GM18909 (cell line): ENCODE results near the gene SPTA1.
"Not testable (repeated sequence)": the region's sequence is repeated elsewhere in the genome, so short reads cannot be mapped to it uniquely, and the experiment has no call there.

Experiments
- ATAC-seq: cut with Tn5 transposase; IDR thresholded peaks from one replicate; pipeline ENCODE4 v1.9.1; 2021; ENCODE audit warnings: mild to moderate bottlenecking; ENCODE audit not compliant: unreplicated experiment, poor library complexity

The SPTA1 gene

DNA sequence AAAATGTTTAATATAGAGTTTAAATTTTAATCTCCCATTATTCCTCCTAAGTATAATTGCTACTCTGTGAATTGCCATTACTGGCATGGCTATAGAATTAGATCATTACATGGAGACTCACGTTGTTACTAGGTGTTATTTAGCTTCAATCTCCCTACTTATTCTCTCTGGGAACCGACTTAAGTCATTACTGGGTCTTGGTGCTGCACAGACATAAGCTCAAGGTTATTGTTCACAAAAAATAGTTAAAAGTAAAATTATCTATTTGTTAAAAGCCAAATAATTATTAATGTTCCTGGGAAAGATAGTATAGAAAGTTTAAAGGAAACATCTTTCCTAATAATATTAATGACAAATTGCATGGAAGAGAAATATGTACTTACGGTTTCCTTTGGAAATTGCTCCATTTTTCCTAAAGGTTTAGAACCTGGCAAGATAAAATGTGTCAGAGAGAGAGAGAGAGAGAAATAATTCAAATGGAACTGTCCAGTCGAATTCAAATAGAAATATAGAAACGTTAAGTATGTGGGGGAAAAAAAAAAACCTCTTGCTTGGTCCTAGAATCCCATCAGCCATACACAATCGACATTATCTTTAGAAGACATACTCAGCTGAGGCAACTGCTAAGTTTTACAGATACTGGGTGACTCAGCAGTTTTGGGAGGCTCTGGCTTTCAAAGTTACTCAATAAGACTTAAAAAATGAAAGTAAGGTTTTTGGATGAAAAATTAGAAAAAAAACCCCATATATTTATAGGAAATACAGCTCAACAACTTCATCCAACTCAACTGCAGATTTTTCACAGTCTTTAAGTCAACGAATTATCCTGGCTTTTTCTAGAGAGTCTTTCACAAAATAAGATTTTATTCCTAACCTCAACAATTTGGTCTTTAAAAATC lies at the start of gene SPTA1:
TSS of gene SPTA1 (minus strand) at position 605 of the 899 bp plus-strand sequence. CDS start at position 407, 198 bp downstream.
- ATAC-seq, result no peak

DNA sequence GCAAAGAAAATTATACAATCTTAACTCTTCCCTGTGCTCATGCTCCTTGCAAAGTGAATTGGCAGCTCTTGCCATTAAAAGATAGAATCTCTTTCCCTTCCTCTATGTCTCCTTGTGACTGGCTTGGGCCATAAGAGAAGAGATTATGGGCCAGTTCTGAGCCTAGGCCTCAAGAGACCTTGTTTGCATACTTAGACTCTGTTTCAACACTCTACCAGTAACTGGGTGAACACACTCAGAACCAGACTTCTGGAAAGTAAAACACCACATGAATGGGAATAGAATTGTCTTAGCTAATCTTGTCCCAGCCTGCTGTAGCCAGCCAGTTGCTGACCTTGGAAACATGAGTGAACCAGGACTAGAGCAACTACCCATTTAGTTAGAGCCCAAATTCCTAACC lies 49.3 kb upstream of the SPTA1 start:
- ATAC-seq, result no peak

DNA sequence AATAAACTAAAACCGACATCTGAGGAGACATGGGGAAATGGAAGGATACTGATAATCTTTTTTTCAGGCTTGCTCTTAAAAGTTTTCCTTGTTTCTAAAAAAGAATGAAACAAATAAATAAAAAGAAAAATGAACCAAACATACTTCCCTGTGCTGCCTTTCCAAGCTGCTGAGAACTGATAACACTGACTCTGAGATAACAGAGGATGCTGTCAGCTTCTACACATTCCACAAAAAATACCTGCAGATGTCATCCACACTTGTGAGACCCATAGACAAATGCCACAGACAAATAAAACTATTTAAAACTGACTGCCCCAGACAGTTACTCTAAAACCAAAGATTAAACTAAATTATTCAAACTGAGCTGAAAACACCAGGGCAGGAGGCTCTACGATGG lies 46.0 kb upstream of the SPTA1 start:
- ATAC-seq, result no peak

DNA sequence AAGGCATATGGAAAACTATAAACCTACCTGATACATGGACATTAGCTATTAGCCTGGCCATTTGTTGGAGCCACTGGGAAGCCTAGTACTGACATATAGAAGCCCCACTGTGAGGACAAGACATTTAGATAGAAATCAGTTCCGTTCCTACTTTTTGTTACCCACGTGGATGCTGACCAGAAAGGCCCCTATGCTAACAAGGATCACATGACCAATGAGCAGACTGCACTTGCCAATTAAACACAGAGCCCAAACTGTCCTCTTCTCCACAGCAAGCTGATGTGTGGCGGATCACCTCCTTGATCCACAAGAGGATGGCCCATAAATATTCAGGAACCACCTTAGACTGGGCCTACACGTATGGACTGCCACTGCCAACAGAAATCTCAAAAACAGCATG lies 45.2 kb upstream of the SPTA1 start:
- no peak for ATAC-seq

DNA sequence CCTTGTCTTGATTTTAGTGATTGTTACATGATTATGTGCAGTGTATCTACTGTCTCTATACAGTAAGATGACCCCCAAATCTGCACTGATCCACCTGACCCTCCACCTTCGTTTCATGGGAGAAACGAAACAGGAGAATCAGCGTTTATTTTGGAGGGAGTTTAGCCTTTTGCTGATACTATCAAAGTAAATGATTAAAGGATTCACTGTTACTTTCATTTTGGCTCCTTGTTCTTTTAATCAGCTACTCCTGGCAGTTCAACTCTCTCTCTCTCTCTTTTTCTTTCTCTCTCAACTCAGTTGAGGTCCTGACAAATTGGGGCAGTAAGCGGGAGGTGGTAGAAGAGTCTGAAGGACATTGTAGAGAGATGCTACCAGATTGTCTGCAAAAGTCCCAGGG lies 43.9 kb upstream of the SPTA1 start:
- no peak for ATAC-seq

DNA sequence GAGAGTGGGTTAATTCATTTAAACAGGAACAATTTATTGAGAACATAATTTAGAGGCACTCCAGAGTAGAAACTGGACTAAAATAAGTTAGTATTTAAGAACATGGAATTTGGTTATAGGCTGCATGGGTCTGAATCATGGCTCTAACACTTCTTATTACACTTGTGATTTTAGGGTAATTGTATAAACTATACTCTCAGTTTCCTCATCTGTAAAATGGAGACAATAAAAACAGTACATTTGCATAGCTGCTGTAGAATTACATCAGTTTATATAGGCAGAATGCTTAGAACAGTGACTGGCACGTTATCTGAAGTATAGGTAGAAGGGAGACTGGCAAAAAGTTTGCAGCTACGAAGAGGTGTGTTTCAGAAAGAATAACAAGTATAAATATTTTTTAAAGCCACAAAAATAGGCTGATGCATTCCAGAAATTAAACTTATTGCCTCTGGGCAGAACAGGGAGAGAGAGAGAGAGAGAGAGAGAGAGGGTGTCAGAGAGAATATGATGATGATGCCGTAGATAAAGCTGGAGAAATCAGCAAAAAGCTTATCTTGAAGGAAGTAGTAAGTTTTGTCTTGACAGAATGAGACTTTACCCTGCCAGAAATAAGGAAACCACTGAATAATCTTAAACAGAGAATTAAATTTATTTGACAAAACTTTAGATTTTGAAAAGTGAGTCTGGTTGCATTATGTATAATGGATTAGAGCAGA lies 42.2 kb upstream of the SPTA1 start:
- ATAC-seq, result no peak

DNA sequence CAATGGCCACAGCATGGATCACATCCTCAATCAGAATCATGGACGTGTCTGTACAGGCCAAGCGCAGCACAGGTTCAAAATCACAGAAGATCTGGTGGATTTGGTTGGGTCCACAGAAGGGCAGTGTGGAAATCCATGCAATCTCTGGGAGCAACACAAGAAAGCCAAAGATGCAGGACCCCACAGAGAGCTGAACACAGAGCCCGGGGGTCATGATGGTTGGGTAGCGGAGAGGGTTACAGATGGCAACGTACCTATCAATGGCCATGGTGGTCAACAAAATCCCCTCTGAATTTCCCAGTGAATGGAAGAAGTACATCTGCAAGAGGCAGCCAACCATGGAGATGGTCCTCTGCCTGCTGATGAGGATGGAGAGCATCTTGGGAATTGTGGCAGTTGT lies 37.9 kb upstream of the SPTA1 start:
- no peak for ATAC-seq

DNA sequence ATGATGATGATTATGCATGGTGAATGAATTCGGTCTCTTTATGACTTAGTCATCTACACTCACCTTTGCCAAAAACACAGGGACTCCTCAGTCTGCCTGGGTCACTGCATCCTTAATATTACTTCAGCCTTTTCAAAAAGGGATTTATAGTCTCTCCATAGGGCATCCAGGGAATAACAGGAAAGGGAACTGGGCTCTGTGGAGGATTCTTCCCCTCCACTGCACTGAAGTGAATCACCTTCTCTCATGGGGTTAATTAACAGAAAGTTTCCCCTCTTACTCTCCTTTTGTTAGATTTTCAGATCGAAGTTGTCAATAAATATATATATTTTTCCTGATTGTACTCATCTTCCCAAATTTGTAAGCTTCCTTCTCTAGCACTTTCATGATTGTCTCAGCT lies 34.1 kb upstream of the SPTA1 start, which contains the start of gene OR6K3:
TSS of gene OR6K3 (minus strand) at position 101 of the 400 bp plus-strand sequence. CDS start 2,605 bp downstream, outside the sequence.
- ATAC-seq, result no peak

DNA sequence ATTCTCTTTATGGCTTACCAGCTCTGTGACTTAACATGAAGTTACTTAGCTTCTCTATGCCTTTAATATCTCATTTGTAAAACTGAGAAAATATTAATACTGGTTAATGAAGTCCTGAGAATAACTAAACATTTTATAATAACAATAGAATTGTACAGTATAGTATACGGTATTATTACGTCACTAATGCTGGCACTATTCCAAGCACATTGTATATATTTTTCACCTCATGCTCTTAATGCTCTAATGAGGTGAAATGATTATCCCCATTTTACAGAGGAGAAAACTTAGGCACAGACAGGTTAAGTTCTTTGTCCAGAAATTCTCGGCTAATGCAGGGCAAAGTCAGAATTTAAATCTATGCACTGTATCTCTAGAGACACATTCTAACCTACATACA lies 33.1 kb upstream of the SPTA1 start:
- ATAC-seq, result no peak

DNA sequence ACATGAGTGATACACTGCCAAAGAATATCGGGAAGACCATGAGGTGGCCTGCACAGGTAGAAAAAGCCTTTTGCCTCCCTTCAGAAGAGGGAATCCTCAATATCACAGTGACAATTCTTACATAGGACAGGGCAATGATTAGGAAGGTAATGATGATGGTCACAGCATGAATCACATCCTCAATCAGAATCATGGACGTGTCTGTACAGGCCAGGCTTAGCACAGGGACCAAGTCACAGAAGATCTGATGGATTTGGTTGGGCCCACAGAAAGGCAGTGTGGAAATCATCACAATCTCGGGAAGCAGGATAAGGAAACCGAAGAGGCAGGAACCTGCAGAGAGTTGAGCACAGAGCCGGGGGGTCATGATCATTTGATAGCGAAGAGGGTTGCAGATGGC lies 30.8 kb upstream of the SPTA1 start:
- ATAC-seq, result no peak

DNA sequence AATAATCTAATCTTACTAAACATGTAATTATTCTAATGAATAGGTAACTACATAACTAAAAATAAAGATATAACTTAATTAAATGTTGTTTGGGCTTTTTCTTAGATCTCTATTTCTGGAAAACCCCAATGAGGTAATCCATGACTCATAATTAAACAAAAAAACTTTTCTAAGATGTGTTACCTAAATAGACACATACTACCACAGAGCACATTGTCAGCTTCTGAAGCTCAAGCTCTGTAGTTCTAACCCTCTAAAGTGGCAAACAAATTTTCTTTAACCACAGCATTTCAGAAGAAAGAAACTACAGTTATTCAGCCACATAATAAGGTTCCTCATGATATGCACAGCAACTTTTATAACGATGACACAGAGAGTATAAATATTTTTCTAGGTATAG lies 29.8 kb upstream of the SPTA1 start:
- peak; percentile 44 for ATAC-seq

DNA sequence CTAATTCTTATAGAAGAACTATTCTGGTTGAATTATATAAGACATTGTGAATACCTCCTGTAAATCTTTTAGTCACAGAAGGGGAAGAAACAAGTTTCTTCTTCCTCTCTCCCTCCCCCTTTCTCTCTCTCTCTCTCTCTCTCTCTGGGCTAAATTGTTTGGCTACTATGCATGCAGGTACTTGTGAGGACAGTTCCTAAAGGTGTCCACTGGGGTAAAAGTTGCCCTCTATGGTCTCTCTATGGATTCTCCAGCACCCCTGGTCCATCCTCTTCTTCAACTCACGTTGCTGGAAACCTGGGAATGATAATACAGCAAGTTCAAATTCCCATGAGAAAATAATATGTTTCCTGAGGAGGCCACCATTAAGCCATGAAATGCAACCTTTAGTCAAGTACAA lies 28.2 kb upstream of the SPTA1 start:
- no peak for ATAC-seq

DNA sequence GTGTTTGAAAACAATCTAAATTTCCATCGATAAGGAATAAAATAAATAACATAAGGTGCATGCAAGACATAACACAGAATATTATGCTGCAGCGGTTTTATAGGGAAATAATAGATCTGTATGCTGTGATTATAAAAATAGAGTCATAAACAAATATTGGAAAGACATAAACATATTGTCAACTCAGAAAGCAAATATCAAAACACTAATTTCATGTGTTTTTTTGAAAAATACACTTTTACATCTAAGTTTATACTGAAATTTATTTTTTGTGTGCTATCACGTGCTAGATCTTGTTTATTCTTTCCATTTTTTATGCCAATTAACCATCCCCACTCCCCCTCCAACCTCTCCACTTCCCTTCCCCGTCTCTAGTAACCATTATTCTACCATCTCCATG lies 24.6 kb upstream of the SPTA1 start:
- no peak for ATAC-seq

DNA sequence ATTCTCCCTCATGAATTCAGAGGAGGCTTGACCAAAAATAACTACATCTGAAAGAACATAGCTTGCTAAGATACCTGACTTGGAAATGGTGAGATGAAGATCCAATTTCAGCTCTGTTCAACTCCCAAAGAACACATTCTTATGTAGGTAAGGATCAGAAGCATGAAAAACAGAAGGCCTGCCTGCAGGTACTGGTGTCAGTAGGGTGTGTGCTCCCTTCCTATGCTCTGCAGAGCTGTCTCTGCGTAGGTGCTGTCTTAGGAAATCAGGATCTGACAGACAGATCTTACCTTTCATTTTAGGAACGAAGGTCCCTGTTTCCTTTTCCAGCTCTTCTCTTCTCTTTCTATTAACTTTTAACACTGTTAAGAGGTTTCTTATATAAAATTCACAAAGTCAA lies 19.6 kb upstream of the SPTA1 start:
- no peak for ATAC-seq

DNA sequence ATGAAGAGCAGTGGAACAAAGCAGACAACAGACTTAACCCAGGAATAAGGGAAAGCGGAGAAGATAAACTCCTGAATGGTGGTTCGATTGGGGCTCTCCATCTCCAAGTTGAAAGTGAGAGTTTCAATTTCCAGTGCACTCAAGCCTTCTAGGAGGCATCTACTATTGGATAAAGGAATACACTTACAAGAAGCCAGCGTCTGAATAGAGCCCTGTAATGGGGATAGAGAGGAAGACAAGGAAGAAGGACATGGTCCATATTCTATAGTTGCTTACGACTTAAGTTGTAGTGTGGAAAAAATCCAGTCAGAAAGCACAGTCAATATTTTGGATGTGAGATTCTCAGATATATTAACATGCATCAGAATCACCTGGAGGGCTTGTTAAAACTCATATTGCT lies 14.0 kb upstream of the SPTA1 start, which contains the start of gene OR6K2:
TSS of gene OR6K2 (minus strand) at position 101 of the 400 bp plus-strand sequence. CDS start at position 101, 0 bp downstream.
- no peak for ATAC-seq

DNA sequence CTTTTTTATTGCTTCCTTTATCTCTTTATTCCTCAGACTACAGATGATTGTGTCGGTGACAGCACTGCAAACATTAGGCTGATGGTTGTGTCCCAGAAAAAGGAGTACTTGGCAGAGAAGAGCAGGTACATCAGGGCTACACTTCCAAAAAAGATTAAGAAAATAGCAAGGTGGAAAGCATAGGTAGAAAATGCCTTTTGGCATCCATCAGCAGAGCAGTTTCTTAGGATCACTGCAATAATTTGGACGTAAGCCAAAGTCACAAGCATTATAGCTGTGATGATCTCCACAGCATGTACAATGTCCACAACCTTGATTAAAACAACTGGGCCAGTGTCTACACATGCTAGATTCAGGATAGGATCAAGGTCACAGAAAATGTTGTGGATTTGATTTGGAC lies 8.1 kb upstream of the SPTA1 start:
- ATAC-seq, result no peak

DNA sequence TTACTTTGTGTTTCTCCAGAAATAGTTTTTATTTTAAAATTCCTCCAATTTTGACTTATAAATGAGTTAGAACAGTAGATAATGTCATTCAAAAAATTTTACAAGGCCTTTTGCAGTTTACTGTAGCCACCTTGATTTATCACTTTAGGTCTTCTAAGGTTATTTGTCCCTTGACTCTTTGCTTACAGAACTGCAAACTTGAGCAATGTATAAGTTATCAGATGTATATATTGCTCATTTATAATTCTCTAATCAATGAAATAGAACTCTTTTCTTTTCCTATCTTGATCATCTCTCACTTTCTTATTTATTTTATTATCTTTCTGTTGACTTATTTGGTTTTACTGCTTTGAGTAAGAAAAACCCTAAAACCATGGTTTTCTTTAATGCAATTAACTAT lies 5.8 kb upstream of the SPTA1 start:
- ATAC-seq, result no peak

DNA sequence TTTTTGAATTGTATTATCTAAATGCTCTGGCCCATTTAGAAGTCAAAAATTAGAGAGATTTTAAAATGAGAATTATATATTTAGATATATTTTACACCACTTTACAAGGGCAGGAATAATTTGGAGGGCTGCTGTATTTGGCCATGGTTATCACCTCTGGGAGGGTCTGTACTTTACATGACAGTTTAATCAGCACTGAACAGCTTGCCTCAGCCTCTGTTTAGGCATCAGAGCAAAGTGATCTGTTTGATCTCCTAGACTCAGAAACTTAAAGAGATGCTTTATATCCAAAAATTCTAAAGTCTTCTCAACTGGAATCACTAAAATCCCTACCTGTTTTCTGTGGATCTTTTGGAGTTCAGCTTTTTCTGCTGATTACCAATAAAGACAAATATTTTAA lies 5.4 kb upstream of the SPTA1 start:
- ATAC-seq, result no peak

DNA sequence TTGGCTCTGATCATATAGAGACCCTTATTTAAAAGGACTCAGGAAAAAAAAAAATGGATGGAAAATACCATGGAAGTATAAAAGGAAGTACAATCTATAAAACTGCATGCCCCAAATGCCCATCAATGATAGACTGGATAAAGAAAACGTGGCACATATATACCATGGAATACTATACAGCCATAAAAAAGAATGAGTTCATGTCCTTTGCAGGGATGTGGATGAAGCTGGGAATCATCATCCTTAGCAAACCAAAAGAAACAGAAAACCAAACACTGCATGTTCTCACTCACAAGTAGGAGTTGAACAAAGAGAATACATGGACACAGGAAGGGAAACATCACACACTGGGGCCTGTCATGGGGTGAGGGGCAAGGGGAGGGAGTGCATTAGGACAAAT lies 4.6 kb upstream of the SPTA1 start:
- not testable (repeated sequence) for ATAC-seq

DNA sequence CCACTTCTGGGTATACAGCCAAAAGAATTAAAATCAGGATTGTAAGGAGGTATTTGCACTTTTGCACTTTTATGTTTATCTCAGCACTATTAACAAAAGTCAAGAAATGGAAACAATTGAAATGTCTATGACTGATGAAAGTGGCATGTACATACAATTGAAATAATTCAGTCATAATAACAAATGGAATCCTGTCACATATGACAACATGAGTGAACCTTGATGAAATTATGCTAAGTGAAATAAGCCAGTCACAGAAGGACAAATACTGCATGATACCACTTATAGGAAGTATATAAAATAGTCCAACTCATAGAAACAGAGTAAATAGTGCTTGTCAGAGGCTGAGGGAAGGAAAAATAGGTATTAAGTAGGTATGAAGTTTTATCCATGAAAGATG lies 3.4 kb upstream of the SPTA1 start:
- ATAC-seq, result no peak

DNA sequence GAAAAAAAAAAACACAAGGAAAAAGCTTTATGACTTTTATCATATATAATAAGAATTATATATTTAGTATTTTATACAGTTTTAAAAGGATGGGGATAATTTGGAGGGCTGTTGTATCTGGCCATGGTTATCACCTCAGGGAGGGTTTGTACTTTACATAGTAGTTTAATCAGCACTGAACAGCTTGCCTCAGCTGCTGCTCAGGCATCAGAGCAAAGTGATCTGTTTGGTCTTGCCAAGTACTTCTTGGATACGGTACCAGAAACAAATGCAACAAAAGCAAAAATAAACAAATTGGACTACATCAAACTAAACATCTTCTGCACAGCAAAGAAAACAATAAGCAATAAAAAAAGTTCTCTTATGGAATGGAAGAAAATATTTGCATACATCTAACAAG lies 2.6 kb upstream of the SPTA1 start:
- no peak for ATAC-seq
